Measurements from ENCODE around the gene CLIP4.

Gene CLIP4

DNA sequence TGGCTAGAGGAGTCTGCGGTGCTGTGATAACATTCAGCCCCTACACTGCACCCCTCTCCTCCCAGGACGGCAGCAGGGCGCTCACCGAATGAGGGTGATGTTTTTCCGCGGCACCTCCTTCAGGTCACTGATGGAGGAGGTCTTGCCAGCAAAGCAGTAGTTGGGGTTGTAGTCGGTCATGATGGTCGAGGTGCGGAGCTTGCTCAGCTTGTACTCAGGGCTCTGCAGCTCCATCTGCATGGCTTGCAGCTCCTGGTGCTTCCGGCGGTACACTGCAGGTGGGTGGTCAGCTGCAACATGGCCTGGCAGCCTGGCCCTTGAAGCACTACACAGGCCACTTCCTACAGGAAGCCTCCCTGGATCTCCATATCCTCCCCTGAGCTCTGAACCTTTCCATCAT is 108.0 kb downstream of the CLIP4 start:
- H3K79me2 ChIP-seq (ENCODE audit: insufficient read depth, low read length) = no peaks in the 10 kb centered on the region
- no peaks in the 10 kb centered on the region for H3K9me3 ChIP-seq (ENCODE audit: insufficient read depth, low read length, severe bottlenecking)
- H3K27ac ChIP-seq (ENCODE audit: low read length) = no peak overlapping the region
- no peak overlapping the region for H2AFZ ChIP-seq (ENCODE audit: low read depth, low read length)
- DNase-seq (no peak), ATAC-seq (ENCODE audit: insufficient read depth, low read depth) (no peak)
- peaks cover 5% of the 10 kb centered on the region; the same call in 1 of the 2 replicates for H4K20me1 ChIP-seq (ENCODE audit: insufficient read depth, low read length)
- H3K4me2 ChIP-seq (ENCODE audit: insufficient read depth, low read length) = no peak overlapping the region
- no peak overlapping the region for H3K9ac ChIP-seq (ENCODE audit: low read depth, low read length)
- H3K4me1 ChIP-seq (ENCODE audit: insufficient read depth, low read length) = no peaks in the 10 kb centered on the region
- H3K4me3 ChIP-seq (ENCODE audit: low read depth in 1 of 2, low read length in 2 of 2) = no peak overlapping the region
- no peaks in the 10 kb centered on the region for H3K36me3 ChIP-seq (ENCODE audit: insufficient read depth, low read length)
- TF ChIP-seq EZH2 (IDR thresholded peaks at IDR 0.05; ENCODE audit: borderline replicate concordance, low read depth, low read length, severe bottlenecking) = no peak
- peaks cover 11% of the 10 kb centered on the region for H3K27me3 ChIP-seq (ENCODE audit: insufficient read depth, low read length, poor library complexity)

DNA sequence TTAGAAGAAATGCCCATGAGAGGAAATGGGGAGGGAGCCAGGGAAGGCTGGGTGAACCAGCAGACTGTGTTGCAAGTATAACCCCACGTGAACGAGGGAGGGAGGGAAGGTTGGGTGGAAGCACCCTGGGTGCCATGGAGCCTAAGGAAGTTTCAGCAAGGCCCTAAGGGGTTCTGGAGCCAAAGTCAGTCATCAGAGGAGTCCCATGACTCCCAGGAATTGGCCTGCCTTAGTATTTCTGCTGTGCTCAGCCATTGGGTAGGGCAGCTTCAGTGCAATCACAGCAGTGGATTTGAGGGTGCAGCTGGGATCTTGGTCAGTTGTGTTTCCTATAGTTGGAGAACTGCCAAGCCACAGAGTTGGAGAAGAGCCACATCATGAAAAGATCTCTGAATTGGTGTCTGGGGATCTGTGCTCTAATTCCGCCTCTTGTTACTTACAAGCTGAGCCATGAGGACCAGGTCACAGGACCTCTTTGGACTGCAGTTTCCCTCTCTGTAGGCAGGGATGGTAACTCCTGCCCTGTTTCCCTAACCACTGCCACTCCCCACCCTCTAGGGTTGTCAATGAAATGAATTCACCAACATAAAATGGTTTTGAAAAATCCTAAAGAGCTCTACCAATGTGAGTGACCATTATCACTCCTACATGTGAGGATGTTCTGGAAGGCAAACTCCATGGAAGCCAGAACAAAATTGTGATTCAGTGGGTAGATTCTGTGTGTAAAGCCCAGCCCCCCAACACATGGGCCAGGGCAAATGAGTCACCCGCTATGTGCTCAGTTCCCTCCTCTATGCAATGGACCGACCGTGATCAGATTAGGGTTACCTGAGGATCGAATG is 108.9 kb downstream of the CLIP4 start:
- DNase-seq = no peak
- Histone ChIP-seq H3K27me3 (ENCODE audit: insufficient read depth, low read length, poor library complexity) (peaks cover 11% of the 10 kb centered on the region), H3K36me3 (ENCODE audit: insufficient read depth, low read length) (no peaks in the 10 kb centered on the region), H2AFZ (ENCODE audit: low read depth, low read length) (no peak overlapping the region), H3K4me3 (ENCODE audit: low read depth in 1 of 2, low read length in 2 of 2) (no peak overlapping the region), H3K9me3 (ENCODE audit: insufficient read depth, low read length, severe bottlenecking) (no peaks in the 10 kb centered on the region), H4K20me1 (ENCODE audit: insufficient read depth, low read length) (peaks cover 5% of the 10 kb centered on the region; the same call in 1 of the 2 replicates), H3K4me2 (ENCODE audit: insufficient read depth, low read length) (no peak overlapping the region), H3K79me2 (ENCODE audit: insufficient read depth, low read length) (no peaks in the 10 kb centered on the region), H3K27ac (ENCODE audit: low read length) (no peak overlapping the region), H3K4me1 (ENCODE audit: insufficient read depth, low read length) (no peaks in the 10 kb centered on the region), H3K9ac (ENCODE audit: low read depth, low read length) (no peak overlapping the region)
- ATAC-seq (ENCODE audit: insufficient read depth, low read depth) = no peak
- TF ChIP-seq EZH2 (IDR thresholded peaks at IDR 0.05; ENCODE audit: borderline replicate concordance, low read depth, low read length, severe bottlenecking) (no peak), CTCF (IDR thresholded peaks at IDR 0.05; ENCODE audit: borderline replicate concordance, extremely low read depth, low read length, poor library complexity, severe bottlenecking) (no peak)

DNA sequence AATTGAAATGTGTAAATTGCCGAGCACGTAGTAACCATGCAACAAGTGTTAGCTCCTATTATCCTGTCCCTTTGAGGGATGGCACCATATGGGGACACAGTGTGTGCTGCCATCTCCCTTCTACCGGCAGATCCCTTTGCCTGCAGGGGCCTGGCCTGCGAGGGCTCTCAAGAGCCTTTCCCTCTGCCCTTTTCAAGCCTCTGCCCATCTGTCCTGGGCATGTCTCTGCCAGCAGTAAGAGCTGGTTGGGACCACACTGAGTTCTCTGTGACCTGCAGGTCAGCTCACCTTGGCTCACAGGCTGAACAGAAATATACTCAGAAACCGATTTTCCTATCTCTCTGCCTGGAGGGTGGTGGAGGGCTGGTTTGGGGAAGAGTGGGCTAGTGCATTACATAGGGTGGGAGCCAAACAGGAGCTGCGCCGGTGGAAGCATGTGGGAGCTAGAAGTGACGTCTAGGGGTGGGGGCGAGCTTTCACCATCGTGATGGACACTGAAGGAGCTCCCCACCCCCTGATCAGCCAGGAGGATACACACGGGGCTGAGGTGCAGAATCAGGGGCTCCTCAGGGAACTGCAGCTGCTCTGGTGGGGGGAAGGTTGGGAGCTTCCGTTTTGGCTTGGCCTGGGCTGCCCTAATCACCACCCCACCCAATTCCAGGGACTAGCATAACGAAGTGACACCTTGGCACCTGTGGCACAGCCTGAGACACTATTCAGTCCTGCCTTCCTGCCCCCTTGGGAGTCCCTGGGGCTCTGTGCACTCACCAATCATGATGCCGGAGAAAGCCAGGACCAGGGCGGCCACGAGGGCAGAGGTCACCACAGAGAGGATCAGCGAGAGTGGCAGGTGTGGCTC is 109.7 kb downstream of the CLIP4 start:
- no peak overlapping the region for H2AFZ ChIP-seq (ENCODE audit: low read depth, low read length)
- no peak overlapping the region for H3K4me3 ChIP-seq (ENCODE audit: low read depth in 1 of 2, low read length in 2 of 2)
- H3K4me2 ChIP-seq (ENCODE audit: insufficient read depth, low read length) = no peak overlapping the region
- no peak for DNase-seq
- no peak overlapping the region for H3K27ac ChIP-seq (ENCODE audit: low read length)
- no peaks in the 10 kb centered on the region for H3K9me3 ChIP-seq (ENCODE audit: insufficient read depth, low read length, severe bottlenecking)
- no peaks in the 10 kb centered on the region for H3K79me2 ChIP-seq (ENCODE audit: insufficient read depth, low read length)
- H3K9ac ChIP-seq (ENCODE audit: low read depth, low read length) = no peak overlapping the region
- H4K20me1 ChIP-seq (ENCODE audit: insufficient read depth, low read length) = peaks cover 10% of the 10 kb centered on the region
- no peak for ATAC-seq (ENCODE audit: insufficient read depth, low read depth)
- H3K4me1 ChIP-seq (ENCODE audit: insufficient read depth, low read length) = no peaks in the 10 kb centered on the region
- peaks cover 11% of the 10 kb centered on the region for H3K27me3 ChIP-seq (ENCODE audit: insufficient read depth, low read length, poor library complexity)
- no peak for TF ChIP-seq CTCF (IDR thresholded peaks at IDR 0.05; ENCODE audit: borderline replicate concordance, extremely low read depth, low read length, poor library complexity, severe bottlenecking)
- no peaks in the 10 kb centered on the region for H3K36me3 ChIP-seq (ENCODE audit: insufficient read depth, low read length)

- DNase-seq (no peak), ATAC-seq (ENCODE audit: insufficient read depth, low read depth) (no peak)
- Histone ChIP-seq H4K20me1 (ENCODE audit: insufficient read depth, low read length) (peaks cover 10% of the 10 kb centered on the region), H3K4me3 (ENCODE audit: low read depth in 1 of 2, low read length in 2 of 2) (no peak overlapping the region), H3K27ac (ENCODE audit: low read length) (no peak overlapping the region), H3K36me3 (ENCODE audit: insufficient read depth, low read length) (no peaks in the 10 kb centered on the region), H3K9me3 (ENCODE audit: insufficient read depth, low read length, severe bottlenecking) (no peaks in the 10 kb centered on the region), H3K9ac (ENCODE audit: low read depth, low read length) (no peak overlapping the region), H2AFZ (ENCODE audit: low read depth, low read length) (no peak overlapping the region), H3K4me2 (ENCODE audit: insufficient read depth, low read length) (no peak overlapping the region), H3K4me1 (ENCODE audit: insufficient read depth, low read length) (no peaks in the 10 kb centered on the region), H3K79me2 (ENCODE audit: insufficient read depth, low read length) (no peaks in the 10 kb centered on the region), H3K27me3 (ENCODE audit: insufficient read depth, low read length, poor library complexity) (peaks cover 11% of the 10 kb centered on the region)
- no peak for TF ChIP-seq EZH2 (IDR thresholded peaks at IDR 0.05; ENCODE audit: borderline replicate concordance, low read depth, low read length, severe bottlenecking)
- TF ChIP-seq CTCF (IDR thresholded peaks at IDR 0.05; ENCODE audit: borderline replicate concordance, extremely low read depth, low read length, poor library complexity, severe bottlenecking) = no peak
Measured at GRCh38 chr2:29225814-29226213, 110.6 kb downstream of the CLIP4 start.

Data from DND-41 (cell line).